HG02642 (cell line): ENCODE measurements around the gene FAM185A.
A peak's percentile ranks its signal among the peaks of the same experiment; 100 is the strongest.
"Not testable (repeated sequence)": the region's sequence is repeated elsewhere in the genome, so short reads cannot be mapped to it uniquely, and the experiment has no call there.

Source experiments
- ATAC-seq: cut with Tn5 transposase; IDR thresholded peaks from one replicate; pipeline ENCODE4 v1.9.1; 2021; ENCODE audit warnings: mild to moderate bottlenecking; ENCODE audit not compliant: unreplicated experiment, poor library complexity

The FAM185A gene

GRCh38 chr7:102748605-102749444, at the start of gene FAM185A:
Gene FAM185A (plus strand): TSS chr7:102748999. CDS start chr7:102749208, 209 bp downstream.
- peak; percentile 99 for ATAC-seq

GRCh38 chr7:102713011-102713690, 35.6 kb upstream of the FAM185A start:
- peak; percentile 78 for ATAC-seq

- peak; percentile 78 for ATAC-seq
Measured at GRCh38 chr7:102713691-102714080, 35.1 kb upstream of the FAM185A start.

DNA sequence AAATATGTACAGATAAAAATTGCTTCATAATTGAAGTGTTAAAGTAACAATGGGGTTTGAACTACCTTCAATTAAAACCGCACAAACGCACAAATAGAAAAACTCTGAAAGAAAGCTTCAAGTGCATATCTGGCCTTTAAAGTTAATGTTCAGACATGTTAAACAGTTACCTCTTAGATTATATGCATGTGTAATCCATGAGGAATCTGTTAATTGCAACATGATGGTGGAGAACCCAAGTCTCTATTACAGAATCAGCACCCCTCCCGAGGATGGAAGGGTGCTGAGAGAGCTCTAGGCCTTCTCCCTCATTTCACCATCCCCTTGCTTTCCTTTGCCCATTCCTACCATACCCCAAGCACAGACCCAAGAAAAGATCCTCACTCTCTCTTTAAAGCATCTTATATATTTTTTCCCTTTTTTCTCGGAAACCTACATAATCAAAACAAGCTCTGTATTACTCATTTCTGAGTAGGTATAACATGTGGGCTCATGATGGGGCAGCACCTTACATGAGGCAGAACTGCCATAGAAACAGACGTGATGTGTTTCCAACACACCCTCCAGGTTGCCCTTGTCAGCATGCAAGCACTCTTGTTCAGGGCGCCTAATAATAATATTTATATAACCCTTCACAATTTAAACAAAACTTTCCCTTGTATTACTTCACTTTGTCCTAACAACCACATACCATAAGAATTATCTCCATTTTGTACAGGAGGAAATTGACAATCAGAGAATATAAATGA, 33.9 kb upstream of the FAM185A start:
- not testable (repeated sequence) for ATAC-seq

DNA sequence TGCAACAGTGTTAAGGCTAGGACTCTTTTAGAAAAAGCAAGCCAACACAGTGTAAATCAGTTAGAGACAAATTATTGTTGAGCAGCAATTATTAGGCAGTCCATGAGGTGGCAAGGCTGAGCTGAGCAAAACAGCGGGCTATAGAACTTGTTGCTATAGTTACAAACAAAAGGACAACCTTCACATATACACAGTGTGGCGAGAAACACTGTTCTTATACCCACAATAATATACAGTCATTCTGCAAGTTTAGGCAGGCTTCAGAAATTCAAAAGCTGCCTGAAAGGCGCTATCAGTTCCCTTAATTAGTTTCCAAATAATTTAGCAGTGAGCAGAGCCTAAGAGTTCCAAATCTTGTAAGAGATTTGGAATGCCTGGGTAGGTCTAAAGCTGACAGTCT, 33.1 kb upstream of the FAM185A start:
- peak; percentile 42 for ATAC-seq

DNA sequence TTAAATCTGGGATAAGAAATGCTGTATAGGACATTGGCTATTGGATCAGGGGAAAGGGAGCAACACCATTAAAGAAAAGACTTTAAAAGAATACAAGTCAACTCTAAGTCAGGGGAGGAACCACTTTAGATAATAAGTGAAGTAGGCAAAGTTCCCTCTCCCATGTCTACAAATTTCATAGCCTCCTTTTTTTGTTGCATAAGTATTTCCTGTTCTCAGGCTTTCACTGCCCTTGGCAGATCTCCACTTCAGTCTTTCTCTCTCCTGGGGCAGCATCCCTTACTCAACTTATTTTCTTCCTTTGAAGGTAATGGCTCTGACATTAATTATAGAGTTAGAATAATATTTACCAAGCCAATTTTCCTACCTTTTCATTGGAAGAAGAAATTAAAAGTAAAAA, 30.3 kb upstream of the FAM185A start:
- not testable (repeated sequence) for ATAC-seq

DNA sequence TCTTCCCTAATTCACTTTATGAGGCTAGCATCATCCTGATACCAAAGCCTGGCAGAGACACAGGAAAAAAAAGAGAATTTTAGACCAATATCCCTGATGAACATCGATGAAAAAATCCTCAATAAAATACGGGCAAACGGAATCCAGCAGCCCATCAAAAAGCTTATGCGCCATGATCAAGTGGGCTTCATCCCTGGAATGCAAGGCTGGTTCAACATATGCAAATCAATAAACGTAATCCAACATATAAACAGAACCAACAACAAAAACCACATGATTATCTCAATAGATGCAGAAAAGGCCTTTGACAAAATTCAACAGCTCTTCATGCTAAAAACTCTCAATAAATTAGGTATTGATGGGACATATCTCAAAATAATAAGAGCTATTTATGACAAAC, 22.6 kb upstream of the FAM185A start:
- not testable (repeated sequence) for ATAC-seq

- not testable (repeated sequence) for ATAC-seq
Measured at GRCh38 chr7:102729670-102730069, 19.1 kb upstream of the FAM185A start.

GRCh38 chr7:102730431-102730830, 18.4 kb upstream of the FAM185A start:
- ATAC-seq = not testable (repeated sequence)

GRCh38 chr7:102742002-102742771, 6.6 kb upstream of the FAM185A start:
- ATAC-seq = not testable (repeated sequence)

DNA sequence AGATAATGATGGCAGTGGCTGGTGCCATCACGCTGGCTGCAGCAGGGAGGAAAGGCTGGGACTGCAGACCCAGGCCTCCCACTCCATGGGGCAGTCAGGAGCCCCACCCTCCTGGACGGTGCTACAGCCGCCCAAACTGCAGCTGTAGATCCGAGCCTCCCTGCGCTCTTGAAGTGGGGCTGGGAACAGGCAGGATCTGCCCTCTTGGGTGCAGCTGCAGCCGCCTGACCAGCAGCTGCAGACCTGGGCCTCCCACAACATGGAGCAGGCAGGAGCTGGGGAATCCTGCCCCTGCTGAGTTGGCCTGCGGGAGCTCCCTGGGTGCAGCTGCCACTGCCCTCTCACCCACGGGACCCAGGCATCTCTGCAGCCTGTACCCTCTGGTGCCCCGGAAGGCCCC, 4.9 kb upstream of the FAM185A start:
- ATAC-seq = not testable (repeated sequence)

GRCh38 chr7:102745494-102746288, 3.1 kb upstream of the FAM185A start:
- ATAC-seq = not testable (repeated sequence)

- peak; percentile 2 for ATAC-seq
Measured at GRCh38 chr7:102749445-102749786, 617 bp downstream of the FAM185A start.

- ATAC-seq = not testable (repeated sequence)
Measured at GRCh38 chr7:102758227-102758626, 9.4 kb downstream of the FAM185A start.

DNA sequence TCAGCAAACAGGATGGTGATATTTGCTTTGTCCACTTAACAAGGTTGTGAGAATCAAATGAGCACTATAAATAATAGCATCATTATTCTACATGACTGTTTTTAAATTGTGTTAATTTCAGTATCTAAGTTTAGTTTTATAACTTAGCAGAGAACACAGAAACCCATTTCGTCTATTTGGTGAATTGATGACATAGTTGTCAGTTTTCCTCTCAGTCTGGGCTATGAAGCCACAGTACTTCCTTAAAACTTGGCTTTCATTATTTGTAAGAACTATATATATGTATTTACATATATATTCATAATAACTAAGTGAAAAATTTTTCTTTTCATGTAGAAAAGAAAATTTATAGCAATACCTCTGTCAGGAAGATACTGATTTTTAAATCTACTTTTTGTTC, 11.1 kb downstream of the FAM185A start:
- ATAC-seq = not testable (repeated sequence)

DNA sequence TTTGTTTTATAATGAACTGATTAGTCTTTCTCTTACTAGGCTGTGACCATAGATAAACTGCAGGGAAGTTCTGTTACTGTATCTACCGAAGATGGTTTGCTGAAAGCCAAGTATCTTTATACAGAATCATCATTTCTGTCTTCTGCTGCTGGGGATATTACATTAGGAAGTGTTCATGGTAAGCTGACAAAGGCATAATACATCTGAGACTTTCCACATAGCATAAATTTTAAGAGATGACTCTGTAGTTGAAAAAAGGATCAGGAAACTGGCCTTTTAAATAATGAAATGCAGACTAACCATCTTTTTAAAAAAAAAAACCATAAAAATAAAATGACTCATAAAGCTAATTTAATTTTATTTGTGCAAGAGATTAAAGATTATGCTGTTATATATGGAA, 12.4 kb downstream of the FAM185A start:
- not testable (repeated sequence) for ATAC-seq

DNA sequence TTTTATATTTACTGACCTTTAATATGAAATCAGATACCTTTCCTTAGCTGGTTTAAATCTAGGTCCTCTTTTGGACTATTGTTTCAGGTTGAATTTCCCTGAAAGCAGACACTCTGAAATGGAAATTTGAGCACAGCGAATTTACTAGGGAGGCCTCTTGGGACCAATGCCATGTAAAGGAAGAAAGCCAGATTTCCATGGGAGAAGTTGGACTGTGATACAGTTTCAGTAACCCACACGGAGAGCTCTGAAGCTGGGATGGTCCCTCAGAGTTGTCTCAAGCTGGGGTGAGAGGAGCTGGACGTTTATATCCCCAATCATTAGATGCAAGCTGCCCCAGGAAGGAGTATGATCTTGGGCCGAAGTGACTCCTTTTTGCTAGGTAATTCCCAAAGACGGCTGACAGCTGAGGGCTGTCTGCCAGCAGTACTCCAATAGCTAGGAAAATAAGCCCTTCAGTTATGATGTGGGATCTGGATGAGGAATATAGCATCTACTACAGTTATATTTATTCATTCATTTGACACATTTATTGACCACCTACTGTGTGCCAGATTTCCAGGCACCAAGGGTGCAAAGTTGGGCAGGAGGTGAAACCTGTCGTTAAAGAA, 14.6 kb downstream of the FAM185A start:
- ATAC-seq = not testable (repeated sequence)

- not testable (repeated sequence) for ATAC-seq
Measured at GRCh38 chr7:102769657-102770192, 20.9 kb downstream of the FAM185A start.

- not testable (repeated sequence) for ATAC-seq
Measured at GRCh38 chr7:102770467-102770866, 21.7 kb downstream of the FAM185A start.
